Colon (tissue), 2 donors: ENCODE results near the gene CYB5R3.

Source experiments
- FAIRE-seq: peaks from 2 replicates; lab custom pipeline; 2012; peaks lifted over from hg19 to GRCh38; lab: Jason Lieb, UNC
- donor health status: control.
- donor health status: control.

The CYB5R3 gene

DNA sequence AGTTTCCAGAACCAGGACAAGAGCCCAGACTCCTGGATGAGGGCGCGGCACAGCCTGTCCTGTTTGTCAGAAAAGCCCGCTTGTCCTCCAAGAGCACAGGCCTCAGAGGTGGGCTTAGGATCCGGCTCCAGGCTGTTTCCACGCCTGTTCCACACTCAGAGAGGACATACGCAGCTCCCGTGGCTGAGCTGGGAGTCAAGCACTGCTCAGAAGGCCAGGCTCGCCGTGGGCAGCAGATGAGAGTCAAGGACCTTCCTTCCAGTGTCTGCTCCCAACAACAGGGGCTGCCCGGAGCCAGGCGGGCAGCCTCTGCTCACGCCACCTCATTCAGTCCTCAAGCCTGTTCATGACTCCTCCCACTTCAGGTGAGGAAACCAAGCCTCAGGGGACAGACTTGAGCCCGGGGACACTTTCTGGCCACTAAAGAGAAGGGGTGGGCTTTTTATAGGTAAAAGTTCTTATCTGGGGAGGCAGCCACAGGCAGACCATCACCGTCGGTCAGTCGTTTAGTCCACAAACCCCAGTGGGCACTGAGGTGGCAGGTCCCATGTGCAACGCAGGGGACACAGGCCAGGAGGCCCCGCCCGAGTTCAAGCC is 3.8 kb downstream of the CYB5R3 start:
- no peak for FAIRE-seq

DNA sequence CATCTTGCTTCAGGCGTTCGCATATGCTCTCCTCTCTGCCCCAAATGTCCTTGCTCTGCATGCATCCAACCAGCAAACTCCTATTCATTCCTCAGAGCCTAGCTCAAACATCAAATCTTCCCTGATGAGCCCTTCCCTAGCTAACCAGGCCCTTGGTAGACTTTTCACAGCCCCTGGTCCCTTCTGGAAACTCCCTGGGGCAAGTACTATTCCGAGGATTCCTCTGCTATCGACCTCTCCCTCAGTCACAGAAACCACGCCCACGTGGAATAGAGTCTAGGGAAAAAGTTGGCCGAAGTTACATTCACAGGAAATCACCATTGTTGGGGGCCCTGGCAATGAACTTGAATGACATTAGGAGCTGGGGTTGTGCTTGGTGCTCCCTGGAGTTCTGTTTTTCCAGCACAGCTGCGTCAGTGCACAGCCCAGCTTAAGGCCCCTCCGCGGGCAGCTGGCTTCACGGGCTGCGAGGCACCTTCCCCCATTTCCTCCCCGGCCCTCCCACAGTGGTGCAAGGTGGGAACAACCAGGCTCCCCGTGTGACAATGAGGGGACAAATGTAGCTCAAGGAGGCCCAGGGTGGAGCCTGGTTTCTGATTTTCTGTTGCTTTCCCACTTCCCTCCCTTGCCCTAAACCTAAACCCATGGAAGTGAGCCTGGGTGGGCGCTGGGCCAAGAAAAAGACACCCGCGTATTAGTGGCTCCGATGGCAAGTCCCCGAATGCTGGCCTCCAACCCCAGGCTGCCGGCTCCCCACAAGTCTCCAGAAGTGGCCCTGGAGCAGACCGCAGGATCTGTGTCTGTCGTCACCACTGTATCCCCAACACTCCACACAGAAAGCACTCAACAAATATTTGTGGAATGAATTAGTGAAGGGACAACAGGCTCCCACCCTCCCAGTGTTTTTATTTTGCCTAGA is 4.5 kb downstream of the CYB5R3 start:
- FAIRE-seq, result no peak

DNA sequence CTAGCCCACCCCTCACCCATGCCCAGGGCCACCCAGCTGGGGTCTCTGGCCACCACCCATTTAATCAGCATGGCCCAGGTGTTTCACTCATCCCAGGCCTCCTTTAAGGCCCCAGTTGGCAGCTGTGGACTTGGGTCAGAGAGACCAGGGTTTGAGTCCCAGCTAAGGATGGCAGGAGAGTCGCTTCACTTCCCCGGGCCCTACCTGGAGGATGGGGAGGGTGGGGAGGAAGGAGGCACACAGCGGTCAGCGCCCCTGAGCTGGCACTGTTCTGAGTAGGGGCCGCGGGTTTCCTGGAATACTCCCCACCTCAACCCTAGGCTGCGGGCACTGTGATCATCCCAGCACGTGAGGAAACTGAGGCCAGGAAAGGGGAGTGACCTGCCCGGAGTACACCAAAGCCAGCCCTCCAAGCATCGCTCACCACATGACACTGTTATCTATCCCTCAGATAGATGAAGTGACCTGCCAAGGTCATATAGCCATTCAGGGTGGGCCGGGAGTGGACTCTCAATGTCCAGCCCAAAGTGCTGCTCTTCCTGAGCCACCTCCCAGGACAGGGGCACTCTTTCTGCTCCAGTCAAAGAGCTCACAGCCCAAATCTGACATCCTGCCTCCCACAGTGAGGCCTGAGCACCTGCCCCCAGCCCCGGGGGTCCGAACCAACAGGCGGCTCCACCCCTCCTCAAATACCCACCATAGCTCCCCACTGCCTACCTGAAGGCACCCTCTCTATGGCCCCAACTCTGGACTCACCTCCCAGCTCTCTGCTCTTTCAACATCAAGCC is 5.4 kb downstream of the CYB5R3 start:
- FAIRE-seq, result no peak

DNA sequence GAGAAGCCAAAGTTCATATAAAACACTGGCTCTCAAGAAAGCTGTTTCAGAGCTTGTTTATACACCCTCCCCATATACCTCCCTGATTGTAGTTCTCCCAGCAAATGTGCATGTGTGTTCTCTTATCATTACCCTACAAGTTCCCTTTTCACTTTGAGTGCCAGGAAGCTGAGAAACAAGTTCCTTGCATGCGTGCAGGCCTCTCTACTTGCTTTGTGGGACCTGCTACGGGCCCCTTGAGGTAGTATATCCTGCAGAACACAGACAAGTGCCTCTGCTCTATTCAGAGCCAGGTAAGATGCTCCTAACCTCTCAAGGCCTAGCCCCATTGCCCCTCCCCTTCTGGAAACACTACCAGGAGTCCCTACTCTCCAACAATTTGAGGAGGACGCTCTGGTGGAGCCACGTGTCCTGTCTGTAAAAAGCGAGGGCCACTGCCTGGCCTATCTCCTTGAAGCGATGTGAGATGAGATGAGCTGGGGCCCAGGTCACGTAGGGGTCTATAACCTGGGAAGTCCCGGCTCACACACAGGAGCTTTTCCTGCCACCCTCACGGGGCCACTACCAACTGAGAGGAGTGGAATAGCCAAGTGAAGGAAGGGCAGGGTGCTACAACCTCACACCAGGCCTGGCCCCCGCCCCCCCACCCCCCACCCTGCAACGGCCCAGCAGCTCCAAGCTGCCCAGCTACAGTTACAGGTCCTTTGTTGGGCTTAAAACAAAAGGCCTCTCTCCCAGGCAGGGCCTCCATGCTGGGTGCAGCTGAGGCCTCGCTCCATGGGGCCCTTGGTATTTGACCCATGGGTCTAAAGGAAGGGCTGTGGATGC is 6.2 kb downstream of the CYB5R3 start:
- no peak for FAIRE-seq

DNA sequence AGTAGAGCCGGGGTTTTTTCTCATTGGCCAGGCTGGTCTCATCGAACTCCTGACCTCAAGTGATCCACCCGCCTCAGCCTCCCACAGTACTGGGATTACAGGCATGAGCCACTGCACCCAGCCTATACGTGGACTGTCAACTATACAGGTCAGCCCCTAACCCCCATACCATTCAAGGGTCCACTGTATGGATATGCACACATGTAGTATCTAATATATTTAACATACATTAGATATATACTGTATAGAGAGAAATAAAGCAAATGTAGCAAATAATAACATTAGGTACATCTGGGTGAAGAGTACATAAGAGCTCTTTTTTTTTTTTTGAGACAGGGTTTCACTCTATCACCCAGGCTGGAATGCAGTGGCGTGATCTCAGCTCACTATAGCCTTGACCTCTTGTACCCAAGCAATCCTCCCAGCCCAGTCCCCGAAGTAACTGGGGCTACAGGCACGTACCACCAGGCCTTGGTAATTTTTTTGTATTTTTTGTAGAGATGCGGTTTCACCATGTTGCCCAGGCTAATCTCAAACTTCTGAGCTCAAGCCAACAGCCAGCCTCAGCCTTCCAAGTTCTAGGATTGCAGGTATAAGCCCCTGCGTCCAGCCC is 7.3 kb downstream of the CYB5R3 start:
- no peak for FAIRE-seq

DNA sequence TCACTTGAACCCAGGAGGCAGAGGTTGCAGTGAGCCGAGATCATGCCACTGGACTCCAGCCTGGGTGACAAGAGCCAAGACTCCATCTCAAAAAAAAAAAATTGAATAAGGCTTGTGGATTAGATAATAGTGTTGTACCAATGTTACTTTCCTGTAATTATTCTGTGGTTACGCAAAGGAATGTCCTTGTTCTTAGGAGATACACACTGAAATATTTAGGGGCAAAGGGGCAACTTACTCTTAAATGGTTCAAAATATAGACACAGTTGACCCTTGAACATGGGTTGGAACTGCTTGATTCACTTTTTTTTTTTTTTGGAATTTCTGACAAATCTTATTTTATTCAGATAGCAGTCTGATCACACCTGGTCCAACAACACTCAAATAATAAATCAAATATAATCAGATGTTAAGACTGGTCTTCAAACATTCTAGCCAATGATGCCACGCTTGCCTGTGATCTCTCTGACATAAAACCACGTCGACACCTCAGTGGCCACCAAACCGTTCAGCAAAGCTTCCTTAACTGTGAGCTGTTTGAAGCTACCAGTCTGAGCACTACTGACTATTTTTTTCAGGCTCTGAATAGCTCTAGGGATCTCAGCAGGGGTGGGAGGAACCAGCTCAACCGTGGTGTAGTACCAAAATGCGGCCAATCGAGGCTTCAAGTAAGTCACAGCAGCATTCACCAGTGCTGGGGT is 9.5 kb downstream of the CYB5R3 start:
- no peak for FAIRE-seq

DNA sequence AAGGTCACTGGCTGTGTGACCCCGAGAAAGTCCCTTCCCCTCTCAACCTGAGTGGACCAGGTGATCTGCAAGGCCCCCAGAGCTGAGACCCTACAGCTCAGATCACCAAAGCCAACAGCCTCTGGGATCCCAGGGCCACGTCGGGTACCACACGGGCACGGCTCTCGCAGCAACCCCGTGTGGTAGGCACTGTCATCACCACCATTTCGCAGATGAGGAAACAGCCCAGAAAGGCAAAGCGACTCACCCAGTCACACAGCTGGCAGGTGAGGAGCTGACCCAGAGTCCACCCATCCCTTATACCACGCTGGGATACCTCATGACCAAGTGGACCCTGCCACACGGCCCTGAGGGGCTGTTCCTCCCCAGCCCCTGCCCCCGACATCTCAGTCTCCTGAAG is 11.6 kb downstream of the CYB5R3 start:
- no peak for FAIRE-seq

DNA sequence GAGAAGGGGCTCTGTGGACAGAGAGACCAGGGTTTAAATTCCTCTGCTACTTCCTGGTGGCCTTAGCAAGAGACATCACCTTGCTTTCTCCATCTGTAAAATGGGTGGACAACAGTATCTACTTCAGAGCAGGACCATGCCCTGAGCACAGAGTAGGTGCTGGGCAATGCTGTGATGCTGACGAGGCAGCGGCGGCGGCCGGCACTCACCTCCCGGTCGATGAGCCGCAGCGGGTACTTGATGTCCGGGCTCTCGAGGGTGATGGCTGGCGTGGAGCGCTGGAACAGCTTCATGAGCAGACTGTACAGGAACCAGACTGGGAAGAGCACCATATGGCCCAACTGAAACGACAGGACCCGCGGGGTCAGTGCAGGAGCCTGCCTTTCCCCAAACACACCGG is 12.7 kb downstream of the CYB5R3 start:
- no peak for FAIRE-seq

DNA sequence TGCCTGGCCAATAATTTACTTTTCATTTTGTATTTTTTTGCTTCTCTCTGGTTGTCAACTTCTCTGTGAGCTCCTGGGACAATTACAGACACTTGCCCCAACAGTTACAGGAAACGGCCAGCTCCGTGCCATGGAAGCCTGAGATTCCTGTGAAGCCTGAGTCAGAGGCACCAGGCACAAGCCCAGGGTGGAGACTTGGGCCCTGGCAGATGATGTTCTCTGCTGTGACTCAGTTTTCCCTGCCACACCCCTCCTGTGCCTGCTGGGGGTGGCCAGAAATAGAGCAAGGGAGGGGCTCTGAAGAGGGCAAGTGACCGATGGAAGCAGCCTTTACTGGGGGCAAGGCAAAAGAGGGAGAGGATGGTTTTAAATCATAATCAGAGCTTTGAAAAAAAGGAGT is 13.7 kb downstream of the CYB5R3 start:
- no peak for FAIRE-seq

DNA sequence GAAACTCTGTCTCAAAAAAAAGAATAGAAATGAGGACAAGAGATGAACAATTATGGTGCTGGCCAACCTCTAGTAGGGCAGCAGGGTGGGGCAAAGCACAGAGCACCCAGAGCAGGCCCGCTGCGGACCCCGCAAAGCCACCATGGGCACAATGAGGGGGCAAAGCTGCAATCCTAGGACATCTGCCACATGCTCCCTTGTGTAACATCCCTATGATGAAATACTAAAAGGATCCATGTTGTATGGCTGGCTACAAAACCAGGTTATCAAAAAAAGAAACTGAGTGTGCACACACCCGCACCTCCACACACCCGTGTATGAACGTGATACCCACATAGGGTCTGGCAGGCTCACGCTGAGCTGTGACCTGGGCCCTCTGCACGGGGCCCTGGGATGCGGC is 16.2 kb downstream of the CYB5R3 start:
- no peak for FAIRE-seq

DNA sequence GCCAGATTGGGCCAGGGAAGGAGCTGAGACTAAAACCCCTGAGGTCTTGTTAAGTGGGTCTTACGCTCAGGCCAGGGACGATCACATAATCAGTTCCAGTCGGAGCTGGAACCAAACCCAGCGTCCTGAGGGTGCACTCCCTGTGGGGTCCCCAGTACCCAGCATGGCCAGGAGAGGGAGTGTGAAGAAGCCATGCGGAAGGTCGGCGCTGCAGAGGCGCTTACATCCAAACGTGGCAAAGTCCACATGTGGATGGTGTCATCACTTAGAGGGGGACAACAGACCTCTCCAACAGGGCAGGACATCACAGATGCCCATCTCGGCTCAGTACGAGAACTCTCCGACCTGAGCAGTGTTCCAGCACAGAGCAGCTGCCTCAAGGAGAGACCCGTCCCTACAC is 17.1 kb downstream of the CYB5R3 start:
- FAIRE-seq, result no peak

DNA sequence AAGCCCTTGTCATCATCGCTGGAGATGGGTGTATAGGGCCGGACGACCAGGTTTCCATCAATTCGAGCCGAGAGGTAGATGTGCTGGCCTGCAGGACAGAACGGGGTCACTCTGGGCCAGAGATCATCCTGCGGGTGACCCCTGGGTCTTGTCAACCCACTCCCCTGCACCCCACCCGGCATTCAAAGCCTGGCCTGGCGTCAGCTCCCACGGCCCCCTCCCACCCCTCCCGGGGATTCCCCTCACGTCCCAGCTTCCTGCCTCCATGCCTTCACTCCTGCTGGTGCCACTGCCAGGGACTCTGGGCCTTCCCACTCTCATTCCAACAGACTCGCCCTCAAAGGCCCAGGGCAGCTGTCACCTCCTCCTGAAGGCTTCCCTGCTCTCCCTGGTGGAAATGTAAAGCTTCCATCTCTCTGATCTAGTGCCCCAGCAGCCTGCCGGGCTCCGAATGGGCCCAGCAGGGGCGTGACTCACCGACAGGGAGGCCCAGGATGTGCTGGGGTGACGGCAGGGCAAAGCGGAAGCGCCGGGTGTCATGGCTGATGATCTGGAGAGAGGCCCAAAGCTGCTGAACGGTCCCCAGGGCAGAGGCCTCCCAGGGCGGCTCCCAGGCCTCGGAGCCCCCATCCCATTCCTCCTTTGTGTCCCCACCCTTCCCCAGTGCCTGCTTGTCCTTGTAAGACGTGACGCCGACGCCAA is 18.1 kb downstream of the CYB5R3 start:
- FAIRE-seq, result no peak

DNA sequence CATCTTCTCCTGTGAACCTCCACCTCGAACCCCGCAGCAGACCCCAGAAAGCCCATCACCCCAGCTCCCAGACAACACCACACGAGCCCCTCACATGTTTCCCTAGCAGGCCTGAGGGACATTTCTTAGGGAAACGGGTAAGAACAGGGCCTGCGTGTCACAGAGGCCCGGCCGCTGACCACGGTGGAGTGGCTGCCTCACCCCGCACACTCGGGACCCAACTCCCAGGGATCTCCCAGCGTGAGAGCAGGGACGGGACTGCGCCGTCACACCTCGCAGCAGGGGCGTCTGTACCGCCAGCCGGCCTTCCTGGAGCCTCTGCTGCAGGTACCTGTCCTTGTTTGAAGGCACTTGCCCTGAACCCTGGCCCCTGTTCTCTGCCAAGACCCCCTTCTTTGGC is 19.0 kb downstream of the CYB5R3 start:
- FAIRE-seq, result no peak

DNA sequence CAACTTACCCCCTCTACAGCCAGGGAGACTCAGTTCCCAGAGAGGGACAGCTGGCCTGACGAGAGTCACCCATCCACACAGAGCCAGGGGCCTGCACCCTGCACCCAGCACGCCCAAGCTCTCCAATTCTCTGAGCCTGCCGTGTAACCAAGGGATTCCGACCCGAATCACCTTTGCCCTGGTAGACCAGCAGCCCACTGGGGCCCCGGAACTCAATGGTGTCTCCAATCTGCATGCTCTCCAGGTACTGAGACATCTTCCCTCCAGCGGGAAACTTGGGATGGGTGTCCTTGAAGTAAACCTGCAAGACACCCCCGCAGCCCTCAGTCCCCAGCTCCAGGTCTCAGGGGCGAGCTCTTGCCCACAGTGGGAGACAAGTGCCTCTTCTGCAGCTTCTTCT is 21.2 kb downstream of the CYB5R3 start:
- no peak for FAIRE-seq

DNA sequence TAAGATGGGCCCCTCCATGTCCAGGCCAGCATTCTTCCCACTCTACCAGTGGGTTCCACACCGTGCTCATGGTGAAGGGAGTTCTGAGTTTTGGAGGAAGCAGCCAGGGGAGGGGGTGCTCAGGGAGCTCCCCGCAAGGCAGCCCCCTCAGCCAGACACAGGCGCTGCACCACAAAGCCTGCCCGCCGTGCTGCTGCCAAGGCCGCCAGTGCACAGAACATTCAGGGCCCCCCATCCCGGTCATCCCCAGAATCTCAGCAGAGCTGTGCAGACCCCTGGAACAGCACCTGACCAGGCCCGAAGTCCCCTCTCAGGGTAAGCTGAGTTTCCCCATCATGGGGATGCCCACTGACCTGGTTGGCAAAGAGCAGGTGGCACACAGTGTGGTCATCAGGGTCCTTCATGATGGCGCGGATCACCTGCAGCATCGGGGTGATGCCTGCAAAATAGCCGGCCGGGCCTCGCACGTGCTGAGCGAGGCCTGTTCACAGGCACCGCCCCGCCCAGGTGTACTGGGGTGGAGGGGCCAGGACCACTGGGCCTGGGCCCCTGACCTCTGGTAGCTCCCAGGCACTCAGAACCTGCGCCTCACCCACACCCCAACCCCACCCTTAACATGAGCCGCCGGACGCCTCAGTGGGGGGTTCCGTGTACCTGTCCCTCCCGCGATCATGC is 22.1 kb downstream of the CYB5R3 start:
- FAIRE-seq, result no peak

DNA sequence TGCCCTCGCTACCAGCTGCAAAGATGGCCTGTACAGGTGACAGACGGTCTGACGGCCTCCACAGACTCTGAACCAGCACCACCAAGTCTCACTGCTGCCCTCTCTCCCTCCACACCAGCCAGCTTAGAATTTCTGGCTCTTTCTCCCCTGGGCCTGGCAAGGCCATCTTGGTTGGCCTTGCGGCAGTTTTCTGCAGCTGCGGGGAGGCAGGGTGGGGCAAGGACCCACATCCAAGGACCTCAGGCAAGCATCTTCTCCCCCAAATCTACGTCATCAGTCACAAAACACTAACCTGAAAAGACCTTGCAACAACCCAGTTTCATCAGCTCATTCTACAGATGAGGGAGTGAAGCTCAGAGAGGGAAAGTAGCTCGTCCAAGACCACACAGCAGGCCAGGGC is 22.8 kb downstream of the CYB5R3 start:
- no peak for FAIRE-seq

DNA sequence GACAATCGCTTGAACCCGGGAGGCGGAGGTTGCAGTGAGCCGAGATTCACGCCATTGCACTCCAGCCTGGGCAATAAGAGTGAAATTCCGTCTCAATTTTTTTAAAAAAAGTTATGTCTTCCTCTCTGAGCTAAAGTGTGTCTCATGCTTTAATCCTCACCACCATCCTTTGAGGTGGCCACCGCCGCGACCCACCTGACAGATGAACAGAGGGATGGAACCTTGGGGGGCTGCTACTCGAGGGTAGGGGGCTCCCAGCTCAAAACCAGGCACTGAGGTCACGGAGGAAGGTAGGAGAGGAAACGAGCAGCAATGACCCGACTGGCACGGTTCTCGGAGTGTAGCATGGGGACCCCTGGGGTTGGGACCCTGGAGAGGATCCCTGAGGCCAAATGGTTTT is 23.8 kb downstream of the CYB5R3 start:
- FAIRE-seq, result no peak

DNA sequence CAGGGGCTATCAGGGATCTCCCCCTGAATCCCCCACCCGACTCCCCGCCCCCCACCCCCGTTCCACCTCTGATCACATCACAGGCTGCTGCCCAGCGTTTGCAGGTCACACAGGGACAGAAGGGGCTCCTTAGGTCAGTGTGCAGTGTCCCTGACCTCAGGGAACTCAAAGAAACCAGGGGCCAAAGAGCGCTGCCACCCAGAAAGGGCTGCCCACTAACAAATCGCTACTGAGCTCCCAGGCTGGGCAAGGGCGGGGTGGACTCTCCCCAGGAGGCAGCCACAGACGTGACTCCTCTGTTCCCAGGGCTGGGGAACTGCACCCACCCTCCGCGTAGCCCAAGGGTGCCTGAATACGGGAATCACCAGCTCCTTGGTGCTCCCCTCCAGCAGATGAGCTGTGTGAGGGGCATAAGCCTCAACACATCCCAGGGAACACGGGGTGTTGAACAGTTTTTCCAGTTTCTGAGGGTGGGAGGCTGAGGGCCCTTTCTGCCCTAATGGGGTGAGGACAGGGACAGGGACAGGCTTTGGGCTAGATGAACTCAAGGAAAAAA is 24.6 kb downstream of the CYB5R3 start:
- no peak for FAIRE-seq

DNA sequence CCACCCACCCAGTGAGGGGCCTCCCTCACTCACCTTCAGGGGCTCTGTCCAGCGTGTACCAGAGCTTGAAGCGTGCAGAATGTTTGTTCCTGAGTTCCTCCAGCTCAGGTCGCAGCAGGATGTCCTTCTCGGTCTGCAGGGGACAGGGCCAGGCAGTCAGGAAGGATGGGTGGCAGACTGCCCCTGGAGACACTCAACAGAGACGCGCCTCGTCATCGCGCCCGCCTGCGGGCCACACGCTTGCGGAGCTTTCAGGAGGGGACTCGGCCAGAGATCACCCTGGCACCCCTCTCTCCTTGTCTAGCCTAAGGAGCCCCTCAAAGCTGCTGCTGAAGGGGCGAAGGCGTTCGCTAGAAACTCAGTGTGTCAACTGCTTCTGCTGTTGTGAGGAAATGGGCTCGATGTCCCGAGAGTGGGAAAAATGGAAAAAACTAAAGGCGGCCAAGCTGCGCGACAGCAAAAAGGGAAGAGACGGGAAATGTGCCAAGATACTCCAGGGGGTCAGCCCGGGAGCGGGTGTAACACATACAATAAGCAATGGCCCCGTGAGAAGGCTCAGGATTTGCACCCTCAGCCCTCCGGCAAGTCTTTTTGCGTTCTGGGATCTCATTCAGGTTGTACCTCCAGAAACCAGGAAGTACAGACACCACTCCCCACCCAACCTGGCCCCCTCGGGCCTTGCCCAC is 25.3 kb downstream of the CYB5R3 start:
- FAIRE-seq, result no peak
